ENCODE data around the gene ACTG2.
A peak's percentile ranks its signal among the peaks of the same experiment; 100 is the strongest.

Gene ACTG2

DNA sequence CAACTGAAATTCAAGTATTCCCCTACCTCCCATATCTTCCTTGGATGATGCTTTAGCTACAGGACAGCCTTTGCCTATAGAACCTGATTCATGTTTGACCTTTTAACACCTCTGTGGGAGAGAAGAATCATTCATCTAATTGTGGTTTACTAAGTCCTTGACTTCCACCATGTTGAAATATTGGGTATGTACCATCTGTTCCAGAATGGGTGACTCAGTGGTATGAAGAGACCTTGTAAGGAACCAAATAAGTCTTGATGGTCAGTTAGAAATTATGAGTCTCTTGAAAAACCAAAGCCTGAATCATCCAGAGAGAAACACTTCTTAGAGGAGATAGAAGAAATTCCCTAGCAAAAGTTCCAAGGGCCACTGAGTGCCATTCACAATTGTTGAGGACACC, 36.6 kb upstream of the ACTG2 start:
- TF ChIP-seq, protein P1, sequence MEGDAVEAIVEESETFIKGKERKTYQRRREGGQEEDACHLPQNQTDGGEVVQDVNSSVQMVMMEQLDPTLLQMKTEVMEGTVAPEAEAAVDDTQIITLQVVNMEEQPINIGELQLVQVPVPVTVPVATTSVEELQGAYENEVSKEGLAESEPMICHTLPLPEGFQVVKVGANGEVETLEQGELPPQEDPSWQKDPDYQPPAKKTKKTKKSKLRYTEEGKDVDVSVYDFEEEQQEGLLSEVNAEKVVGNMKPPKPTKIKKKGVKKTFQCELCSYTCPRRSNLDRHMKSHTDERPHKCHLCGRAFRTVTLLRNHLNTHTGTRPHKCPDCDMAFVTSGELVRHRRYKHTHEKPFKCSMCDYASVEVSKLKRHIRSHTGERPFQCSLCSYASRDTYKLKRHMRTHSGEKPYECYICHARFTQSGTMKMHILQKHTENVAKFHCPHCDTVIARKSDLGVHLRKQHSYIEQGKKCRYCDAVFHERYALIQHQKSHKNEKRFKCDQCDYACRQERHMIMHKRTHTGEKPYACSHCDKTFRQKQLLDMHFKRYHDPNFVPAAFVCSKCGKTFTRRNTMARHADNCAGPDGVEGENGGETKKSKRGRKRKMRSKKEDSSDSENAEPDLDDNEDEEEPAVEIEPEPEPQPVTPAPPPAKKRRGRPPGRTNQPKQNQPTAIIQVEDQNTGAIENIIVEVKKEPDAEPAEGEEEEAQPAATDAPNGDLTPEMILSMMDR (IDR thresholded peaks at IDR 0.05; ENCODE audit: insufficient read depth, low read length, missing control alignments): no peak
- DNase-seq (ENCODE audit: low read depth, low spot score): peak; percentile 82
- CTCF ChIA-PET: no interaction called here

DNA sequence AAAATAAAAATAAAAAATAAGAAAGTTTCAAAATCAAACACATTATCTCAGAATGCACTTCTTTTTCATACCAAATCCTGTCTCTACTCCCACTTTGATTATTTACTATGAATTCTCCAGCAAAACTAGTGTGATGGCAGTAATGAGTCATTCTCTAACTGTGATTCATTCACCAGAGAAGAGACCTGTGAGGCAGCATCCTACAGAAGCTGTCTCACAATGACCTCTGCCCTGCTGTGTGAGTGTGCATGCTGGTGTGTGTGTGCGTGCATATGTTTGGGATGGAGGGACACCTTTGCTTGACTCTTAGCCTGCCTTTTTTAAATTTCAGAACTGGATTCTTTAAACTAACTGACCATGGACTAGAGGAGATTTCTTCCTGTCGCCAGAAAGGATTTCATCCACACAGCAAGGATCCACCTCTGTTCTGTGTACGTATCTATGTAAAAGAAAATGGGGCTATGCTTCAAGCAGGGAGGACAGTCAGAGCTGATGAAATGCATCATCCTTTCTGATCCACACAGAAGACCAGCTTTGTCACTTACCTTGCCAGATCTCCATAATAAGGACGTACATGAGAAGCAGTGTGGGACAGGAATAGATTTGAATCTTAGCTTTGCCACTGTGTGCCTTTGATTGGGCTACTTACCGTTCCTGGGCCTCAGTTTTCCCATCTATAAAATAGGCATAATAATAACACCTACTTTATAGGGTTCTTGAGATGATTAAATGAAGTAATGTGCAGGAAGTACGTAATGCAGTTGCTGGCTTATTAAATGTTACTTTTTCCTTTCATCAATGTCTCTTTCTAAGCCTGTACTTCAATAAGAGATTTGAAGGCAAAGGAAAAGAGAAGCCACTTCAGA, 32.9 kb upstream of the ACTG2 start:
- TF ChIP-seq, protein P1 (IDR thresholded peaks at IDR 0.05; ENCODE audit: insufficient read depth, low read length, missing control alignments): no peak
- no peak overlapping the region for H3K4me3 ChIP-seq (ENCODE audit: low read depth, low read length)
- DNase-seq (ENCODE audit: low read depth, low spot score): peak; percentile 54
- POLR2A ChIA-PET: no interaction called here
- CTCF ChIA-PET: interaction anchor here (1.5 kb wide), 1 partner anchor 35 kb away, joined by 5 read pairs; no protein-coding TSS in a partner anchor

More for the DNA sequence above, 36.6 kb upstream of the ACTG2 start:
- H3K4me3 ChIP-seq (ENCODE audit: low read depth, low read length): no peak overlapping the region
- POLR2A ChIA-PET: interaction anchor here (1.0 kb wide), 1 partner anchor 343 kb away, joined by 3 read pairs; no protein-coding TSS in a partner anchor

DNA sequence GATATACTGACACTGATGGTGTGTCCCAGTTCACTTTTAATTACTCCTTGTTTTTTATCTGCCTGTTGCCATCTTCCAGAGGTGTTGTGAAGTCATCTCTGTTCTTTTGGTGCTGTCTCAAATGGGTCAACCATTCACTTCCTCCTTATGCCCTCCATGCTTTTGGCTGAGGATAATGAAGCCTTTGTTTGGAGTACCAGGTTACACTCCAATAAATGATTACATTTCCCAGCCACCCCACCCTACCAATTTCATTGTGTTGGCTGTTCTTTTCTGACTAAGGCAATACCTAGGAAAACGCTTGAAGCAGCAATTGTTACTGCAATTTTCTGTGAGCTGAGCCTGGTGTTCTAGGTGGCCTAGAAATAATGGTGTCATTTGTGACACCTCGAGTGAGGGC, 29.8 kb upstream of the ACTG2 start:
- no peak for DNase-seq (ENCODE audit: low read depth, low spot score)
- ChIA-PET CTCF (interaction anchor here (1.1 kb wide), 2 partner anchors 36 to 42 kb away, joined by 3 to 5 read pairs; no protein-coding TSS in a partner anchor), POLR2A (no interaction called here)
- TF ChIP-seq, protein P1 (IDR thresholded peaks at IDR 0.05; ENCODE audit: insufficient read depth, low read length, missing control alignments): no peak
- H3K4me3 ChIP-seq (ENCODE audit: low read depth, low read length): no peak overlapping the region

DNA sequence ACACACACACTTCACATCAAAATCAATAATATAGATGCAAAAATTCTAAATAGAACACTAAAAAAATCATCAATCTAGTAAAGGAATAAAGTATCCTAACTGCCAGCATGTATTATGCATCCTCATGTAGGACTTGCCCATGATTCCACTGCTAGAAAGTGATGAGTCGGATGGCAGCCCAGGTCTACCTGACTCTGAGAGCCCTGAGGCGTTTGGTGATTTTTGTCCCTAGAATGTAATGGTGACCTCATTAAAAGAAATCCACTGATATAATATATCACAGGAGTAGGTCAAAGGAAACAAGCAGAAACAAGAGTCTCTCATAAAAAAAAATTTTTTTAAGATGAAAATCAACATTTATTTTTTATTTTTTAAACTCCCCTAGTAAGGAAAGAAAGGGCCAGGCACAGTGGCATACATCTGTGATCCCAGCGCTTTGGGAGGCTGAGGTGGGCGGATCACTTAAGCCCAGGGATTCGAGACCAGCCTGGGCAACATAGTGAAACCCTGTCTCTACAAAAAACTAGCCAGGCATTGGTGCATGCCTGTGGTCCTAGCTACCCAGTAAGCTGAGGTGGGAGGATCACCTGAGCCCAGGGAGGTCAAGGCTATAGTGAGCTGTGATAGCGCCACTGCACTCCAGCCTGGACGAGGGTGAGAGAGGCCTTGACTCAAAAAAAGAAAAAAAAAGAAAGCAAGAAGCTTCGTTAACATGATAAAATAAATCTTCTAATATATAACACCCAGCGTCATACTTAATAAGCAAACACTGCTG, 24.4 kb upstream of the ACTG2 start:
- no peak overlapping the region for H3K4me3 ChIP-seq (ENCODE audit: low read depth, low read length)
- DNase-seq (ENCODE audit: low read depth, low spot score): no peak
- ChIA-PET POLR2A (no interaction called here), CTCF (no interaction called here)
- TF ChIP-seq, protein P1 (IDR thresholded peaks at IDR 0.05; ENCODE audit: insufficient read depth, low read length, missing control alignments): no peak

DNA sequence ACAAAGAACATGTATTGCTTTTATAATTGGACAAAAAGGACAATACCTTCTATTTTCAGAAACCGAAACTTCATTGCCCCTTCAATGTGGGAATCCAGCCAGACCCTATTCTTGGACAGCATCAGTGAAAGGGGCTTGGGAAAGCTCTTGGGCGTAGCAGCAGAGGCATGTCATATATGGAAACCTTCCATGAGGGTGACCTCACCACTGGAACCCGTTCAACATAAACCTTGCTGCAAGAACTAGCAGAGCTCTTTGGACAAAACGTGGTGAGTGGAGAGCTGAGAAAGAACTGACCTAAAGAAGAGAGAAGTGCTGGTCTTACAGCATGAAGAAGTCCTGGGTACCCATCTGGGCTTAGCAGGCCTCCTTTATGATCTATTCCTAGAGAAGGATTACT, 22.7 kb upstream of the ACTG2 start:
- H3K4me3 ChIP-seq (ENCODE audit: low read depth, low read length): no peak overlapping the region
- DNase-seq (ENCODE audit: low read depth, low spot score): peak; percentile 45
- ChIA-PET POLR2A (interaction anchor here (0.6 to 1.0 kb wide), 2 partner anchors 41 to 57 kb away, joined by 3 read pairs; partner anchors contain the start of gene STAMBP), CTCF (interaction anchor here (0.9 to 1.3 kb wide), 2 partner anchors 11 to 250 kb away, joined by 3 to 5 read pairs; no protein-coding TSS in a partner anchor)
- TF ChIP-seq, protein P1 (IDR thresholded peaks at IDR 0.05; ENCODE audit: insufficient read depth, low read length, missing control alignments): no peak

Data from AG04449 (cell line).